Neural cell (in vitro differentiated cells): Measurements from ENCODE around the gene CACNA1F. TPM values are rescaled to one million over a fixed set of nuclear protein-coding genes. Genes with fewer than 3 reads are reported as not detected.

Source experiments
- H2AFZ ChIP-seq: fragments of 200-600, 300-800 bp; sonication (generic), shearing (Covaris generic); 2 replicates; pipeline ENCODE4 v1.6.0; 2014; ENCODE audit warnings: low read depth, mild to moderate bottlenecking, antibody characterized with exemption, low read length, moderate library complexity
- H3F3A ChIP-seq: fragments of 200-600 bp; shearing (Covaris generic); 2 replicates; pipeline ENCODE4 v1.6.1; 2016; ENCODE audit warnings: mild to moderate bottlenecking, moderate library complexity, mixed read lengths, antibody characterized with exemption, low read length; ENCODE audit not compliant: insufficient read depth, poor library complexity, severe bottlenecking
- H3K27ac ChIP-seq: fragments of 200-600, 300-800 bp; sonication (generic), shearing (Covaris generic); 2 replicates; pipeline ENCODE4 v1.5.1; 2014; ENCODE audit warnings: mild to moderate bottlenecking, low read length, moderate library complexity
- H3K27me3 ChIP-seq: fragments of 300-800, 200-600 bp; sonication (generic), shearing (Covaris generic); 2 replicates; pipeline ENCODE4 v1.6.0; 2014; ENCODE audit warnings: mild to moderate bottlenecking, low read depth, low read length, moderate library complexity; ENCODE audit not compliant: insufficient read depth
- H3K36me3 ChIP-seq: fragments of 300-800, 200-600 bp; sonication (generic), shearing (Covaris generic); 2 replicates; pipeline ENCODE4 v1.5.1; 2014; ENCODE audit warnings: mild to moderate bottlenecking, antibody characterized with exemption, low read length, moderate library complexity; ENCODE audit not compliant: insufficient read depth
- H3K4me2 ChIP-seq: fragments of 300-800, 200-600 bp; sonication (generic), shearing (Covaris generic); 2 replicates; pipeline ENCODE4 v1.6.0; 2014; ENCODE audit warnings: mild to moderate bottlenecking, low read length
- H3K4me3 ChIP-seq: fragments of 300-800, 200-600 bp; sonication (generic), shearing (Covaris generic); 2 replicates; pipeline ENCODE4 v1.5.1; 2014; ENCODE audit warnings: mild to moderate bottlenecking, low read length, moderate library complexity
- H3K79me2 ChIP-seq: fragments of 200-600 bp; shearing (Covaris generic); replicated peaks from 2 replicates; pipeline ENCODE4 v1.6.0; 2014; ENCODE audit warnings: mild to moderate bottlenecking, low read length, moderate library complexity; ENCODE audit not compliant: insufficient read depth
- H3K9ac ChIP-seq: fragments of 300-800, 200-600 bp; sonication (generic), shearing (Covaris generic); 2 replicates; pipeline ENCODE4 v1.6.1; 2016; ENCODE audit warnings: mild to moderate bottlenecking, low read length, mixed read lengths
- H3K9me2 ChIP-seq: fragments of 200-600 bp; shearing (Covaris generic); 2 replicates; pipeline ENCODE4 v1.6.1; 2016; ENCODE audit warnings: mild to moderate bottlenecking, low read length, mixed read lengths; ENCODE audit not compliant: insufficient read depth
- H3K9me3 ChIP-seq: fragments of 200-600, 300-800 bp; sonication (generic), shearing (Covaris generic); 2 replicates; pipeline ENCODE4 v1.6.1; 2016; ENCODE audit warnings: mild to moderate bottlenecking, mixed run types, low read length, moderate library complexity, mixed read lengths
- H4K20me1 ChIP-seq: fragments of 200-600 bp; shearing (Covaris generic); 2 replicates; pipeline ENCODE4 v1.6.1; 2016; ENCODE audit warnings: mild to moderate bottlenecking, mixed run types; ENCODE audit not compliant: insufficient read depth
- CTCF ChIP-seq: fragments of 450-650 bp; IDR thresholded peaks from 2 replicates; pipeline ENCODE4 v1.5.1; 2014; ENCODE audit warnings: antibody characterized with exemption, mild to moderate bottlenecking, moderate library complexity; ENCODE audit not compliant: poor library complexity, severe bottlenecking
- EP300 ChIP-seq: fragments of 450-650 bp; conservative IDR thresholded peaks from 2 replicates; pipeline ENCODE4 v1.6.1; 2014; ENCODE audit warnings: antibody characterized with exemption, mild to moderate bottlenecking, moderate library complexity; ENCODE audit not compliant: poor library complexity, severe bottlenecking
- EZH2 ChIP-seq: fragments of 200-600, 300-800 bp; shearing (Covaris generic), sonication (generic); IDR thresholded peaks from 2 replicates; pipeline ENCODE4 v1.6.1; 2014; ENCODE audit warnings: antibody characterized with exemption, low read length, borderline replicate concordance, mild to moderate bottlenecking; ENCODE audit not compliant: insufficient read depth, poor library complexity, severe bottlenecking
- MXI1 ChIP-seq: fragments of 450-650 bp; conservative IDR thresholded peaks from 2 replicates; pipeline ENCODE4 v1.6.1; 2014; ENCODE audit warnings: antibody characterized with exemption, mild to moderate bottlenecking; ENCODE audit not compliant: poor library complexity, severe bottlenecking
- POLR2AphosphoS5 ChIP-seq: IDR thresholded peaks from 2 replicates; pipeline ENCODE4 v1.6.1; 2012
- RAD21 ChIP-seq: fragments of 450-650 bp; conservative IDR thresholded peaks from 2 replicates; pipeline ENCODE4 v1.6.1; 2014; ENCODE audit warnings: antibody characterized with exemption, mild to moderate bottlenecking, moderate library complexity
- REST ChIP-seq: IDR thresholded peaks from 2 replicates; pipeline ENCODE4 v1.6.1; 2012; ENCODE audit warnings: borderline replicate concordance
- SMC3 ChIP-seq: fragments of 450-650 bp; conservative IDR thresholded peaks from 2 replicates; pipeline ENCODE4 v1.6.1; 2014; ENCODE audit warnings: antibody characterized with exemption, mild to moderate bottlenecking, moderate library complexity; ENCODE audit not compliant: poor library complexity
- TAF1 ChIP-seq: IDR thresholded peaks from 2 replicates; pipeline ENCODE4 v1.6.1; 2012; ENCODE audit warnings: low read depth
- polyA plus RNA-seq: library from polyadenylated mRNA; depleted of rRNA; stranded (reverse); fragments of >200 nt; gene quantifications from 2 replicates; pipeline ENCODE4 v1.2.3, GENCODE V29; 2014

The CACNA1F gene
- polyA plus RNA-seq, 1 donor from 2014 or later = not detected

- H3K36me3 ChIP-seq = no peaks in the 10 kb centered on the region
- no peak overlapping the region for H3K9ac ChIP-seq
- no peaks in the 10 kb centered on the region for H3F3A ChIP-seq
- no peak for TF ChIP-seq TAF1
- TF ChIP-seq REST = no peak
- no peak for TF ChIP-seq MXI1
- TF ChIP-seq RAD21 = no peak
- TF ChIP-seq EZH2 = no peak
- TF ChIP-seq EP300 = no peak
- TF ChIP-seq CTCF = no peak
- no peak overlapping the region for H3K4me3 ChIP-seq
- H3K9me3 ChIP-seq = no peaks in the 10 kb centered on the region
- no peaks in the 10 kb centered on the region for H3K9me2 ChIP-seq
- H2AFZ ChIP-seq = no peak overlapping the region
- H3K4me2 ChIP-seq = no peak overlapping the region
- H3K79me2 ChIP-seq = no peaks in the 10 kb centered on the region
- no peak overlapping the region for H3K27ac ChIP-seq
- H3K27me3 ChIP-seq = no peaks in the 10 kb centered on the region
- H4K20me1 ChIP-seq = no peaks in the 10 kb centered on the region
These were observed 54.6 kb downstream of the CACNA1F start for GRCh38 chrX:49178537-49178936.

GRCh38 chrX:49177873-49178480, 55.2 kb downstream of the CACNA1F start:
- H3K9me2 ChIP-seq = no peaks in the 10 kb centered on the region
- no peaks in the 10 kb centered on the region for H3F3A ChIP-seq
- no peak overlapping the region for H2AFZ ChIP-seq
- peaks cover 4% of the 10 kb centered on the region for H3K27me3 ChIP-seq
- no peak overlapping the region for H3K9ac ChIP-seq
- H4K20me1 ChIP-seq = no peaks in the 10 kb centered on the region
- H3K4me3 ChIP-seq = no peak overlapping the region
- H3K79me2 ChIP-seq = no peaks in the 10 kb centered on the region
- H3K9me3 ChIP-seq = no peaks in the 10 kb centered on the region
- no peak for TF ChIP-seq MXI1
- TF ChIP-seq REST = no peak
- TF ChIP-seq RAD21 = no peak
- no peak for TF ChIP-seq SMC3
- no peak for TF ChIP-seq TAF1
- TF ChIP-seq POLR2AphosphoS5 = no peak
- no peak for TF ChIP-seq CTCF
- no peak for TF ChIP-seq EP300
- no peak for TF ChIP-seq EZH2
- H3K36me3 ChIP-seq = no peaks in the 10 kb centered on the region
- no peak overlapping the region for H3K4me2 ChIP-seq
- no peak overlapping the region for H3K27ac ChIP-seq
